Large intestine (tissue), 3 donors: ENCODE data around the gene IFITM5. TPM values are rescaled to one million over a fixed set of nuclear protein-coding genes. Genes with fewer than 3 reads are reported as not detected.

Source experiments
- DNase-seq, 2 donors: peaks; one replicate each; pipeline versions ENCODE4 v3.0.0 to v3.0.0-alpha.2; 2013
- H3K27ac ChIP-seq: one replicate; pipeline ENCODE4 v1.5.1; 2013; ENCODE audit warnings: low read length
- H3K27me3 ChIP-seq: 2 replicates; pipeline ENCODE4 v1.6.1; 2013; ENCODE audit warnings: low read length; ENCODE audit not compliant: control insufficient read depth, insufficient read depth
- H3K36me3 ChIP-seq: 2 replicates; pipeline ENCODE4 v1.6.1; 2013; ENCODE audit warnings: low read length; ENCODE audit not compliant: control insufficient read depth, insufficient read depth
- H3K4me1 ChIP-seq: one replicate; pipeline ENCODE4 v1.6.1; 2013; ENCODE audit warnings: low read length; ENCODE audit not compliant: control insufficient read depth, insufficient read depth
- H3K4me3 ChIP-seq: one replicate; pipeline ENCODE4 v1.5.1; 2013; ENCODE audit warnings: low read length
- H3K9me3 ChIP-seq: one replicate; pipeline ENCODE4 v1.6.1; 2013; ENCODE audit warnings: mild to moderate bottlenecking, low read depth, low read length, moderate library complexity; ENCODE audit not compliant: control insufficient read depth
- WGBS: methylation state at CpG from one replicate; pipeline ENCODE4 v1.1.5; 2013; ENCODE audit warnings: low lambda C conversion rate; ENCODE audit not compliant: insufficient coverage; 5-methylcytosine and 5-hydroxymethylcytosine counted together
- polyA plus RNA-seq: library from polyadenylated mRNA; unstranded; fragments of 120-200 nt; gene quantifications from one replicate; pipeline ENCODE4 v1.2.1, GENCODE V29; 2013

The IFITM5 gene
- polyA plus RNA-seq, 1 donor = 0.10 TPM

DNA sequence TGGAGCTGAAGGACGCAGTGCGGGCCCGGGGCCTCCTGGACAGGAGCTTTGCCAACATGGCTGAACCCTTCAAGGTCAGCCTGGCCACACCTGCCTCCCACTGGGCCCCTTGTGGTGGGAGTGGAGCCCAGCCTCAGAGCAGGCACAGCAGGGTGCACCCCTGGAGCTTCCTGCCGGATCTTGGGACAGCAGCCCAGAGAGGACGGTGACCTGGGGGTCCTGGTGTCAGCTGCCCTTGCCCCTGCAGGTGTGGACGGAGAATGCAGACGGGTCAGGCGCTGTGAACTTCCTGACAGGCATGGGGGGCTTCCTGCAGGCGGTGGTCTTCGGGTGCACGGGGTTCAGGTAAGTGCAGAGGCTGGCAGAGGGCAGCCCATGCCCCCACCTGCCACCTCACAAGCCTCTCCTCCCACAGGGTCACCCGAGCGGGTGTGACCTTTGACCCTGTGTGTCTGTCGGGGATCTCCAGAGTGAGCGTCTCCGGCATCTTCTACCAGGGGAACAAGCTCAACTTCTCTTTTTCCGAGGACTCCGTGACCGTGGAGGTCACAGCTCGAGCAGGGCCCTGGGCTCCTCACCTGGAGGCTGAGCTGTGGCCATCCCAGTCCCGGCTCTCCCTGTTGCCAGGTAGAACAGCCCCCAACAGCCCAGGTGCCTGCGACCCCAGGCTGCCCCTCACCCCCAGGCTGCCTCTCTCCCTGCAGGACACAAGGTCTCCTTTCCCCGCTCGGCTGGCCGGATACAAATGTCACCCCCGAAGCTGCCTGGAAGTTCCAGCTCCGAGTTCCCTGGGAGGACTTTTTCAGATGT is 5.3 kb downstream of the IFITM5 start:
- no peaks in the 10 kb centered on the region for H3K27me3 ChIP-seq
- WGBS = no CpG with 5 or more reads among the region's 27 CpGs
- no peaks in the 10 kb centered on the region for H3K9me3 ChIP-seq
- peaks cover 42% of the 10 kb centered on the region for H3K36me3 ChIP-seq
- no peak overlapping the region for H3K4me3 ChIP-seq
- DNase-seq = no peak
- peaks cover 16% of the 10 kb centered on the region for H3K4me1 ChIP-seq
- H3K27ac ChIP-seq = no peak overlapping the region

DNA sequence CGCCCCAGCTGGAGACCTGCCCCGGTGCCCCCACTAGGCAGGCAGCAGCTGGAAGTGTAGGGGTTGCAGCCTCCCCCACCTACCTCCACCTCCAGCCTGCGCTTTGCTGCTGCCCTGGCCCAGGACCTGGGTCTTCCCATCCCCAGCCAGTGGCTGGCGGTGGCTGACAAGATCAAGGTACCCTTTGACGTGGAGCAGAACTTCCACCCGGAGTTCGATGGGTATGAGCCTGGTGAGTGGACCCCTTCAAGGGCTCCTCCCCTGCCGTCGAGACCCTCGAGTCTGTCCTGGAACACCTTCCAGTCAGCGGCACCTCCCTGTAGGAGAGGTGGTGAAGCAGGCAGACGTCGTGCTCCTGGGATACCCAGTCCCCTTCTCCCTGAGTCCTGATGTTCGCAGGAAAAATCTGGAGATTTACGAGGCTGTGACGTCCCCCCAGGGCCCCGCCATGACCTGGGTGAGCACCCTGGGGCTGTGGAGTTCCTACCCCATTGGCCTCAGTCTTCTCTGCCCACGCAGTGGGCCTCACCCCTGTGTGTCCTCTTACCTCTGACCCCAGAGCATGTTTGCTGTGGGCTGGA is 6.0 kb downstream of the IFITM5 start:
- H3K36me3 ChIP-seq = peaks cover 42% of the 10 kb centered on the region
- no peak for DNase-seq
- peaks cover 16% of the 10 kb centered on the region for H3K4me1 ChIP-seq
- no peaks in the 10 kb centered on the region for H3K9me3 ChIP-seq
- no peak overlapping the region for H3K4me3 ChIP-seq
- no CpG with 5 or more reads among the region's 18 CpGs for WGBS
- H3K27ac ChIP-seq = no peak overlapping the region
- no peaks in the 10 kb centered on the region for H3K27me3 ChIP-seq

DNA sequence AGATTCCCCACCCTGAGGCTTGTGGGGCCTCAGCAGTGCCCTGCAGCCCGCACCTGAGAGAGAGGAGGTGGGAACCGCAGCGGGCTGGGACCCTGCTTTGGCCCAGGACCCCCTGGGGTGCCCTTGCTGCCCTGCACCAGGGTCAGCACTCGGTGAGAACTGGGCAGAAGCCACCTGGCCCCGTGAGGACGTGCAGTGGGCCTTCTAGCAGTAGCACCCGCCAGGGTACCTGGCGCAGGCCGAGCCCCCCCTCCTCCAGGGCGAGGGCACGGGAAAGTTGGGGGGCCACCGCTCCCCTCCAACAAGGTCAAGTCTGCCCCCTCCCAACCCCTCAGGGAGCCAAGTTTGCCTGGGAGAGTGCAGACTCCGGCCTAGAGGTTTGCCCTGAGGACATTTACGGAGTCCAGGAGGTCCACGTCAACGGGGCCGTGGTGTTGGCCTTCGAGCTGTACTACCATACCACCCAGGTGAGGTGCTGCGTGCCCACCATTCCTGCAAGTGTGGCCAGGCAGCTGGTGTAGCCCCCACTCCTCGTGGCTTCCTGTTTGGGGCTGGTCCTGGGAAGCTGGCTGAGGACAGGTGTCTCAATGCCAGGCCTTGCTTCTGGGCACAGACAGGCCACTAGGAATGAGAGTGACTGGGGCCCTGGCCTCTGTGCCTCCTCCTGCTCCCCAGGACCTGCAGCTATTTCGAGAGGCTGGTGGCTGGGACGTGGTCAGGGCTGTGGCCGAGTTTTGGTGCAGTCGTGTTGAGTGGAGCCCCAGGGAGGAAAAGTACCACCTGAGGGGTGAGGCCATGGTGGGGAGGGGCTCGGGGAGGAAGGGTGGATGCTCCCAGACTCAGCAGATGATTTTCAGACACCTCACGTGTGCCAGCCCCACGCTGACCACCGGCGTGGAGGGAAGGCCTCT is 6.9 kb downstream of the IFITM5 start:
- H3K4me3 ChIP-seq = no peak overlapping the region
- WGBS = no CpG with 5 or more reads among the region's 29 CpGs
- H3K36me3 ChIP-seq = peaks cover 42% of the 10 kb centered on the region
- no peak for DNase-seq
- no peaks in the 10 kb centered on the region for H3K9me3 ChIP-seq
- no peak overlapping the region for H3K27ac ChIP-seq
- H3K27me3 ChIP-seq = peaks cover 6% of the 10 kb centered on the region
- peaks cover 11% of the 10 kb centered on the region for H3K4me1 ChIP-seq

GRCh38 chr11:291281-292210 is 7.8 kb downstream of the IFITM5 start:
- Histone ChIP-seq H3K4me3 (no peak overlapping the region), H3K9me3 (no peaks in the 10 kb centered on the region)
- no CpG with 5 or more reads among the region's 44 CpGs for WGBS

GRCh38 chr11:290621-291231 is 8.6 kb downstream of the IFITM5 start:
- Histone ChIP-seq H3K27me3 (peaks cover 6% of the 10 kb centered on the region), H3K9me3 (no peaks in the 10 kb centered on the region), H3K4me1 (peaks cover 16% of the 10 kb centered on the region), H3K27ac (no peak overlapping the region), H3K36me3 (peaks cover 44% of the 10 kb centered on the region), H3K4me3 (no peak overlapping the region)
- no peak for DNase-seq
- no CpG with 5 or more reads among the region's 13 CpGs for WGBS

More at GRCh38 chr11:291281-292210, 7.8 kb downstream of the IFITM5 start:
- Histone ChIP-seq H3K36me3 (peaks cover 42% of the 10 kb centered on the region), H3K27me3 (peaks cover 6% of the 10 kb centered on the region), H3K4me1 (peaks cover 15% of the 10 kb centered on the region), H3K27ac (no peak overlapping the region)
- no peak for DNase-seq

GRCh38 chr11:289712-290620 is 9.4 kb downstream of the IFITM5 start:
- H3K27ac ChIP-seq = peak overlapping the region; percentile 41
- no CpG with 5 or more reads among the region's 48 CpGs for WGBS
- H3K4me3 ChIP-seq = peak overlapping the region; percentile 44
- H3K36me3 ChIP-seq = peaks cover 43% of the 10 kb centered on the region
- no peaks in the 10 kb centered on the region for H3K9me3 ChIP-seq
- peaks cover 6% of the 10 kb centered on the region for H3K27me3 ChIP-seq
- peaks cover 19% of the 10 kb centered on the region for H3K4me1 ChIP-seq
- DNase-seq = peak in 1 of 2 donors; percentile 34

DNA sequence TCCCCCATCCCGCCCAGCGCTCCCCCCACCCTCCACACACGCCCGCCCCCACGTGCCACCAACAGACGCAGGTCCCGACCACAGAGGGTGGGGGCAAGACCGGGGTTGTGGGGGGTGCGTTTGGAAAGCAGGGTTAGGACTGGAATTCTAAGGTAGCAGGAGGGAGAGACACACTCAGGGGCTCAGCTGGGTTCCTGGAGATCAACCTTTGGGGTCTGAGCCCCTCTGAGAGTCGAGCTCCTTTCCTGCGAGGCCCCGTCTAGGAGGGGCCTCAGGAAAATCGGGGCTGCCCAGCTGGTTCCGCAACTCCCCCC is 10.0 kb downstream of the IFITM5 start:
- Histone ChIP-seq H3K27me3 (peaks cover 6% of the 10 kb centered on the region), H3K4me3 (peak overlapping the region; percentile 44), H3K4me1 (peaks cover 19% of the 10 kb centered on the region), H3K36me3 (peaks cover 39% of the 10 kb centered on the region), H3K9me3 (peaks cover 2% of the 10 kb centered on the region), H3K27ac (peak overlapping the region; percentile 41)
- DNase-seq = no peak
- no CpG with 5 or more reads among the region's 14 CpGs for whole genome bisulfite sequencing

- Histone ChIP-seq H3K36me3 (peaks cover 39% of the 10 kb centered on the region), H3K27ac (peak within 1 kb of the TSS; percentile 85), H3K9me3 (peaks cover 5% of the 10 kb centered on the region), H3K4me1 (peaks cover 19% of the 10 kb centered on the region), H3K27me3 (peaks cover 6% of the 10 kb centered on the region), H3K4me3 (peak within 1 kb of the TSS; percentile 57)
- no CpG with 5 or more reads among the region's 112 CpGs for WGBS
- peak in 1 of 2 donors; percentile 78 for DNase-seq
Measured at GRCh38 chr11:288478-289397, 10.6 kb downstream of the IFITM5 start, which contains the start of gene PGGHG. Gene PGGHG (plus strand): TSS chr11:289126. CDS start chr11:289817, 691 bp downstream.
